BE2C (cell line): Measurements from ENCODE around the gene ARSA.

ENCODE experiments used
- DNase-seq: peaks from one replicate; pipeline ENCODE4 v3.0.0-alpha.2; 2020
- H3K27me3 ChIP-seq: fragments of 250-450 bp; sonication (Bioruptor Pico); 2 replicates; pipeline ENCODE4 v1.5.1; 2020; ENCODE audit warnings: mild to moderate bottlenecking
- H3K36me3 ChIP-seq: fragments of 250-450 bp; sonication (Bioruptor Pico); 2 replicates; pipeline ENCODE4 v1.5.1; 2020; ENCODE audit warnings: mild to moderate bottlenecking
- H3K4me1 ChIP-seq: fragments of 250-450 bp; sonication (Bioruptor Pico); 2 replicates; pipeline ENCODE4 v1.5.1; 2020
- H3K4me3 ChIP-seq: 2 replicates; pipeline ENCODE4 v1.5.1; 2011; ENCODE audit warnings: low read depth, low read length
- H3K9me3 ChIP-seq: fragments of 250-450 bp; sonication (Bioruptor Pico); 2 replicates; pipeline ENCODE4 v1.5.1; 2020
- CTCF ChIP-seq: IDR thresholded peaks from 2 replicates; pipeline ENCODE4 v1.5.1; 2012; ENCODE audit warnings: mild to moderate bottlenecking, low read depth, low read length

The ARSA gene

GRCh38 chr22:50674130-50674500 lies 46.2 kb upstream of the ARSA start:
- no peak for DNase-seq
- H3K4me3 ChIP-seq = no peak overlapping the region

GRCh38 chr22:50673231-50674129 lies 45.5 kb upstream of the ARSA start:
- peaks cover 38% of the 10 kb centered on the region for H3K27me3 ChIP-seq
- no peaks in the 10 kb centered on the region for H3K9me3 ChIP-seq
- no peaks in the 10 kb centered on the region for H3K36me3 ChIP-seq
- no peak for TF ChIP-seq CTCF
- no peaks in the 10 kb centered on the region for H3K4me1 ChIP-seq
- DNase-seq = no peak
- H3K4me3 ChIP-seq = no peak overlapping the region

More at GRCh38 chr22:50674130-50674500, 46.2 kb upstream of the ARSA start:
- Histone ChIP-seq H3K36me3 (no peaks in the 10 kb centered on the region), H3K27me3 (peaks cover 36% of the 10 kb centered on the region), H3K9me3 (no peaks in the 10 kb centered on the region), H3K4me1 (no peaks in the 10 kb centered on the region)
- TF ChIP-seq CTCF = no peak

GRCh38 chr22:50672471-50673230 lies 44.7 kb upstream of the ARSA start, which contains the start of gene SHANK3:
SHANK3 (plus strand) TSS chr22:50672823.
- H3K27me3 ChIP-seq = peaks cover 46% of the 10 kb centered on the region
- TF ChIP-seq CTCF = no peak
- no peak within 1 kb of the TSS for H3K4me3 ChIP-seq
- no peaks in the 10 kb centered on the region for H3K36me3 ChIP-seq
- H3K9me3 ChIP-seq = no peaks in the 10 kb centered on the region
- no peak for DNase-seq
- H3K4me1 ChIP-seq = no peaks in the 10 kb centered on the region

- Histone ChIP-seq H3K9me3 (no peaks in the 10 kb centered on the region), H3K36me3 (no peaks in the 10 kb centered on the region), H3K4me3 (no peak overlapping the region), H3K4me1 (no peaks in the 10 kb centered on the region), H3K27me3 (peaks cover 51% of the 10 kb centered on the region)
- no peak for DNase-seq
- no peak for TF ChIP-seq CTCF
Observed at GRCh38 chr22:50672041-50672440, 44.1 kb upstream of the ARSA start.

- H3K4me1 ChIP-seq = no peaks in the 10 kb centered on the region
- H3K4me3 ChIP-seq = no peak overlapping the region
- H3K36me3 ChIP-seq = no peaks in the 10 kb centered on the region
- H3K9me3 ChIP-seq = no peaks in the 10 kb centered on the region
- no peak for DNase-seq
- peaks cover 51% of the 10 kb centered on the region for H3K27me3 ChIP-seq
- TF ChIP-seq CTCF = no peak
Observed at GRCh38 chr22:50671641-50672040, 43.7 kb upstream of the ARSA start.
